GM23248 (cell line): Measurements from ENCODE around the gene PTK7.

Source experiments
- EZH2 ChIP-seq: fragments of 200-600 bp; sonication (generic); IDR thresholded peaks from 2 replicates; pipeline ENCODE4 v1.6.1; 2018; ENCODE audit warnings: antibody characterized with exemption, mild to moderate bottlenecking; ENCODE audit not compliant: insufficient read depth, poor library complexity, severe bottlenecking
- EZH2phosphoT487 ChIP-seq: fragments of 200-600 bp; sonication (generic); IDR thresholded peaks from 2 replicates; pipeline ENCODE4 v1.6.1; 2018; ENCODE audit warnings: antibody characterized with exemption, moderate library complexity, mild to moderate bottlenecking, low read depth; ENCODE audit not compliant: insufficient read depth

GRCh38 chr6:43204271-43205105, 128.4 kb downstream of the PTK7 start:
- TF ChIP-seq EZH2phosphoT487 (no peak), EZH2 (no peak)
